GM10266 (cell line): Measurements from ENCODE around the gene USP36.
"Not testable (repeated sequence)": the region's sequence is repeated elsewhere in the genome, so short reads cannot be mapped to it uniquely, and the experiment has no call there.

Experiments
- DNase-seq: peaks from one replicate; pipeline ENCODE4 v3.0.0; 2012; ENCODE audit errors: extremely low spot score
- CTCF ChIP-seq: IDR thresholded peaks from 2 replicates; pipeline ENCODE4 v1.5.1; 2012; ENCODE audit warnings: mild to moderate bottlenecking, low read depth; ENCODE audit not compliant: control insufficient read depth, insufficient read depth; ENCODE audit errors: missing control alignments

The USP36 gene

GRCh38 chr17:78840780-78841611 lies at the start of gene USP36:
TSS of gene USP36 (minus strand) at chr17:78840814. CDS start at chr17:78836363, 4,451 bp downstream.
- no peak for TF ChIP-seq CTCF
- DNase-seq = peak; percentile 99

DNA sequence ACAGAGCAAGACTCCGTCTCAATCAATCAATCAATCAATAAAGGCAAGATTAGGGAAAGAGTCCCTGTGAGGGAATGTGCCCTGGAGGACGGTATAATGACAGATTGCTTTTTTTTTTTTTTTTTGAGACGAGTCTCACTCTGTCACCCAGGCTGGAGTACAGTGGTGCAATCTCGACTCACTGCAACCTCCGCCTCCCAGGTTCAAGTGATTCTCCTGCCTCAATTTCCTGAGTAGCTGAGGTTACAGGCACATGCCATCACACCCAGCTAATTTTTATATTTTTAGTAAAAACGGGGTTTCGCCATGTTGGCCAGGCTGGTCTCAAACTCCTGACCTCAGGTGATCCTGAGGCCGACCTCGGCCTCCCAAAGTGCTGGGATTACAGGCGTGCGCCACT lies 49.5 kb upstream of the USP36 start:
- not testable (repeated sequence) for DNase-seq

DNA sequence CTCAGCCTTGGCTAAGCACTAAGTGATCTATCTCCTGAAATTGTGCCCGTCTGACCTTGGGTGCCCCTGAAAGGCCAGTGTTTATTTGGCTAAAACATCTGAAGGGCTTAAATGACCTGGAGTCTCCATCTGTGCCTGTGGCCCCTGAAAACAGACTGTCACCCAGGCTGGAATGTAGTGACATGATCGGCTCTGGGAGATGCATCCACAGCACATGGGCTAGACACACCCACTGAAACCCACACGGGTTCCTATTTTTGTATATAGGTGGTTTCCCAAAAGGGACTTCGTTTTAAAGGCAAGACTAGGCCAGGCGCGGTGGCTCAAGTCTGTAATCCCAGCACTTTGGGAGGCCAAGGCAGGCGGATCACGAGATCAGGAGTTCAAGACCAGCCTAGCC lies 48.9 kb upstream of the USP36 start:
- DNase-seq = peak; percentile 65
- no peak for TF ChIP-seq CTCF

DNA sequence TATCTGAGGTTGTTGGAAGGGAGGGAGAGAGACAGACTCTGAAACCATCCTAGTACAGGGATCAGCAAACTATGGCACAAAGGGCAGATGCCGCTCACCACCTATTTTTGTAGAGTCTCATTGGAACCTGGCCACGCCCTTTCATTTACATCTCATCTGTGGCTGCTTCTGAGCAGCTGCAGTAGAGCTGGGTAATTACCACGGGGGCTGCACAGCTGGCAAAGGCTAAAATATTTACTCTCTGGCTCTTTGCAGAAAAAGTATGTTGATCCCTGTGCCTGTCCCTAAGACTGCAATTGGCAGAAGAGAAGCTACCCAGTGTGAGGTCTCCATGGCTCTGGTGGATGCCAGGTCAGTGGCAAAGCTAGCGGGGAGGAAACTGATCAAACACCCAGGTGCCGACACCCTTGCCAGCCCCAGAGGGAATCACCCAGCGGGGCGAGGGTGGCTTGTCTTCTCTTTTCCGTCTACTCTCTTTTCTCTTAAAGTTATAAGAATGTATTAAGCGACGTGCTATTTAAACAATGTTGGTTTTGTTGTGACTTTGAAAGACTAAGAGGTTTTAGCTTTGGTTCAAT lies 48.4 kb upstream of the USP36 start:
- no peak for TF ChIP-seq CTCF
- DNase-seq = no peak

- no peak for TF ChIP-seq CTCF
- no peak for DNase-seq
Observed at GRCh38 chr17:78886954-78887353, 46.3 kb upstream of the USP36 start.

DNA sequence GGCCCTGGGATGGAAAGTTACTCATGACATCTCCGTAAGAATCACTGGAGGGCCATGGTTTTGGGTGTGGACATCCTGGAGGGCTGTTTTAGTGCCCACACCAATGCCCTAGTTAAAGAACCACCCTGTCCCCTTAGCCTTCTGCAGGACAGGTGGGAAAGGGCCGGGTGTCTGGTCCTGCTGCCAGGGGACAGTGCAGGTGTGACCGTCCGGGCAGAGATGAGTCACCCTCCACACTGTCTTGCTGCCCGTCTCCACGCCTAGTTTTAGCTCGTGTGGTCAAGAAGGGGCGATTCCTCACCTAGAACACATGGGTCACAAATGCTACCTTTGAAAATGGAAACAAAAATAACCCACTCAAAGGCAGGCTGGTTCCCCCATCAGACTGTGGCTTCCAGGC lies 45.3 kb upstream of the USP36 start:
- no peak for DNase-seq
- TF ChIP-seq CTCF = no peak

DNA sequence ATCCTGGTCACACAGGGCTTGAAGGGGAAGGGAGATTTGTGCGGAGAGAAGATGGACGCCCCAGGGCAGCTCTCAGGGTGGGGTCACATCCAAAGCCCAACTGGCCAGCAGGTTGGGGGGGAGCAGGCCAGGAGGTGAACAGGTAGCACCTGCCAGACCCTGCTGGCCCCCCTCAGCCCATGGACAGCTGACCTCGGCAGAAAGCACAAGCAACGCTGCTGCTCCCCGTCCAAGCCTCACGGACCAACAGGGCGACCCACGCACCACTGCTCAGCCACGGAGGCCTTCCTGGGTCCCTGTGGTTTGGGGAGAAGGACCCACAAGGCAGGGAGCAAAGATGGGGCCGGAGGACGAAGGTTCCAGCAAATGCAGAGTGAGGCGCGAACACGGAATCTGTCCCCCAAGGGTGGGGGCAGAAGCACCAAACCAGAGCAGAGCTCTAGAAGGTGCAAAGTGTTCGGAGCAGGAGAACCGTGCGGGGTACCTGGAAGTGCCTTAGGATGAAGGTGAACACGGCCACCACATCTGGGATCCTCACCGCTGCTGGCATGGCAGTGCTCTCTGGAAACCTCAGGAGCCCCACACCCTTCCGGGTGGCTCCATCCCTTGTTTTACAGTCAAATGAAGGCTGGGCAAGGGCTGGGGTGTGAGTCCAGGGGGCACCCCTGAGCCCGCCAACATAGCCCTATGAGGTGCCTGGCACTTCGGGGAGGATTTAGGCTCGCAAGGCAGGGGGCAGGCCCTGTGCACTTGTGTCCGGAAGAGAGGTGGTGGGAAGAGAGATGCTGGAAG lies 44.5 kb upstream of the USP36 start:
- no peak for DNase-seq
- no peak for TF ChIP-seq CTCF
